ENCODE data around the gene RBM45. TPM values are rescaled to one million over a fixed set of nuclear protein-coding genes. Genes with fewer than 3 reads are reported as not detected.
"Not testable (repeated sequence)": the region's sequence is repeated elsewhere in the genome, so short reads cannot be mapped to it uniquely, and the experiment has no call there.

RBM45 gene
- total RNA-seq (2014; rRNA removed) = 20.3 and 22.0 TPM in 2 replicates
- polyA plus RNA-seq (2012) = 9.0 TPM

GRCh38 chr2:178112202-178113152 is at the start of gene RBM45:
RBM45 (plus strand) TSS chr2:178112437; CDS start chr2:178112547, 110 bp downstream.
- DNase-seq (ENCODE audit: low read depth) = peak; percentile 91

DNA sequence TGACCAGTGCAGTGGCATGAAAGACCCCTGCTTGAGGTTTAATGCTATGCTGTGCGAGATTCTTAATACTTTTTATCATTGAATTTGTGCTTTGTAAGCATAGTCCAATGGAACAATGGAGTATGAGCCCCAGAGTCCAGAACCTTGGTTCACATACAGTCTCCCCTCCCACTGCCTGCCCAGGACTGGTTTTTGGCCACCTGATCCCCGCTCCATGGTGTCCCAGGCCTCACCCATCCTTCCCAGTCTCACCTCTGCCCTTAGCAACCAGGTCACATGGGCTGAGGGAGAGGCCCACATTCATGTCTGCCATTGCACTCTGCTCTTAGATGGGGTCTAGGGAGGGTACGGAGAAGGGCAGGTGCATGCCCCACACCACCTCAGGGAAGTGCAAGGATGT is 45.9 kb upstream of the RBM45 start:
- DNase-seq (ENCODE audit: low read depth) = no peak

GRCh38 chr2:178066890-178067669 is 45.2 kb upstream of the RBM45 start:
- DNase-seq (ENCODE audit: low read depth) = peak; percentile 27

DNA sequence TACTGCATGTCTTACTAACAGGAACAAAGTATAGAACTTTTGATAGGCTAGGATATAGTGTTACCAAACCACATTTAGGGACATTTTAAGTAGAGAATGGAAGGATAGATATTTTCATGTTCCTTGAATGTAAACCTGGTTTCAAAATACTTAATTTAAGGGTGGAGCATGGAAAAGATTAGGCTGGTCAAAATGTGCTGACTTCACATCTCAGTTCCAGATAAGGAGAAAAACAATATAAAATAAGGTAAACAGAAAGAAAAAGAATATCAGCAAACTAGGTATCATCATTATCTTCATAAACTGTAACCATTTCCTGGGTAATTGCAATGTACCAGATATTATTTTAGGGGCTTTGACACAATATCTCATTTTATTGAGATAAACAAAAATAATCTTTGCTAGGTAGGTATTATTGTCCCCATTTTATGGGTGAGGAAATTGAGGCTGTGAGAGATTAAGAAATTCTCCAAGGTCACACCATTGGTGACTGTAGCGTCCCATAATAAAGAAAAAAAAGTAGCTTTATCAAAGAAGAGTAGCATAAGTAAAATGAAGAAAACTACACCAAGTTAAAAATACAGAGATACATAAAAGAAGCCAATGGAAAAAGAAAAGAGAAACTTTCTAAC is 43.3 kb upstream of the RBM45 start:
- no peak for DNase-seq (ENCODE audit: low read depth)

DNA sequence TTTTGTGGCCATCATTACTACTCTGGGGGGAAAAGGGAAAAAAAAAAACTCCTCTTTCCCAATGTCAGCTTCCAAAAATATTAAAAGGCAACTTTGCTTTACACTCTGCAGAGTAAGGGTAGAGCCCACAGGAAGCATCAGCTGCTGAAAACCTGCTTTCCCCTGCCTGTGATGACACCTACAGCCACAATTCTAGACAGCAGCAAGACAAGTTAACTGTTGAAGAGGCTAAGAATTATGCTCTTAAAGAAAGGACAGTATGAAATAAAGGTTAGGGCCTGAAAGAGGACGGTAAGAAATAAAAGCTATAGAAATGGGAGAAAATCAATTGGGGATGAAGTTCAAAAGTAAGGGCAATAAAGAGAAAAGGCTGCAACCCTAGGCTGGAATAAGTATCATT is 42.7 kb upstream of the RBM45 start:
- no peak for DNase-seq (ENCODE audit: low read depth)

GRCh38 chr2:178070824-178071223 is 41.4 kb upstream of the RBM45 start:
- no peak for DNase-seq (ENCODE audit: low read depth)

DNA sequence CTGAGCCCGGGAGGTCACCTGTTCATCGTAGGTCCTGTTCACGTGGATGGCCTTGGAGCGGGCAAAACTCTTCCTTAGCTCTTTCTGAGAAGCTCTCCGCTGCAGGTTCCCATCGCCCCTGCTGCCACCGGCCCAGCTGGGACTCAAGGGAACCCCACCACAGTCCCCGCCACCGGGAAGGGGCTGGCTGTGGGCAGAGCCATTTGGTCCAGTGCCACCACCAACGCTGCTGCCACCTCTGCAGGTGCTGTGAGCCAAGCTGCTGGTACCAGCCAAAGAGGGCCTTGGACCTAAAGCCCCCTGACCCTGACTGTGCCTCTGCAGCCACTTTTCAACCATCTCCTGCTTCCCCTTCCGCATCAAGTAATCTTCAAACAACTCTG is 40.2 kb upstream of the RBM45 start:
- DNase-seq (ENCODE audit: low read depth) = no peak

DNA sequence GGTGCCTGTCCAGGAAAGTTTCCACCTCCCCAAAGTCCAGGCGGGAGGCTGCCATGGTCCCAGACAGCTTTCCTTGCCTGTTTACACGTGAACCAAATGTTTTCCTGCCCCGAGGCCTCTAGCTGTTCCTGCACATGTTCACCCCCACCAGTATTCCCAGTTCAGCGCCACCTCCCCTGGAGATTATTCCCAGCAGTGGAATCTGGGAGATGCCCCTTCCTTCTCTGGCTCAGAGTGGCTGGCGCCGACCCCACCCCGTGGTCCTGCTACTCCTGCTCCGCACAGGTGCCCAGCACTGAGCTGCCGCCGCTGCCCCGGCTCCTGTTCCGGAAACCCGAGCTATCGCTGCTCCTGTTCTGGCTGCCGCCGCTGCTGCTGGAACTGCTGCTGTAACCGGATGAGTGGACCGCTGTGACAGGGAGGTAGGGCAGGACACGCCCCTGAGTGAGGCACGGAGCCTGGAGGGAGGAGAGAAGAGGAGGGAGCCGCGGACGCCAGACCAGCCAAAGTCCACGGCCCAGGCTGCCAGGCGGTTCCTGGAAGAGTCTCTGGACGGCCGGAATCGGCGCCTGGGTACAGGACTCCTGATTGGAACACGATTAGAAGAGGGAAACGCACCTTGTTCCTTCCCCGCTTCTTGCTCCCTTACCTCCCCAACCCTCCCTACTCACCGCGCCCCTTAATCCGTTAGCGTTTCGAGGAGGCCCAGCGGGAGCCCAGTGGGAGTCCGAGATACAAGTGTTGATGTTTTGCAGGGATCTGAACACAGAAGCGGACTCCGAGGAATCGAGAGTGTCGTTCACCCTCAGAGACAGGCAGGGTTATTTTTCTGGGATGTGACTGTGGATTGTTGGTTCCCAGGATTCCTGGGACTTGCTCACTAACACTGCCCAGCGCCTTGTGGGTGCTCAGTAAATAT is 39.6 kb upstream of the RBM45 start, which contains the start of gene PDE11A:
TSS of gene PDE11A (minus strand) at position 395 of the 919 bp plus-strand sequence. CDS start at position 55, 340 bp downstream.
- peak; percentile 71 for DNase-seq (ENCODE audit: low read depth)

GRCh38 chr2:178074123-178075005 is 37.9 kb upstream of the RBM45 start:
- DNase-seq (ENCODE audit: low read depth) = no peak

- no peak for DNase-seq (ENCODE audit: low read depth)
Measured at GRCh38 chr2:178075006-178075326, 37.3 kb upstream of the RBM45 start.

GRCh38 chr2:178076130-178076529 is 36.1 kb upstream of the RBM45 start:
- DNase-seq (ENCODE audit: low read depth) = no peak

DNA sequence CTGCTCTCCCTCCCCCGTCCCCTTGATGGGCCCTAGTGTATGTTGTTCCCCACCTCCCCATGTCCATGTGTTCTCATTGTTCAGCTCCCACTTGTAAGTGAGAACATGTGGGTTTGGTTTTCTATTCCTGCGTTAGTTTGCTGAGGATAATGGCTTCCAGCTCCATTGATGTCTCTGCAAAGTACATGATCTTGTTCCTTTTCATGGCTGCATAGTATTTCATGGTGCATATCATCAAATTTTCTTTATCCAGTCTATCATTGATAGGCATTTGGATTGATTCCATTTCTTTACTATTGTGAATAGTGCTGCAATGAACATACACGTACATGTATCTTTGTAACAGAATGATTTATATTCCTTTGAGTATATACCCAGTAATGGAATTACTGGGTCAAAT is 33.0 kb upstream of the RBM45 start:
- not testable (repeated sequence) for DNase-seq (ENCODE audit: low read depth)

- DNase-seq (ENCODE audit: low read depth) = no peak
Measured at GRCh38 chr2:178082408-178083045, 29.7 kb upstream of the RBM45 start.

- DNase-seq (ENCODE audit: low read depth) = no peak
Measured at GRCh38 chr2:178084273-178084672, 28.0 kb upstream of the RBM45 start.

DNA sequence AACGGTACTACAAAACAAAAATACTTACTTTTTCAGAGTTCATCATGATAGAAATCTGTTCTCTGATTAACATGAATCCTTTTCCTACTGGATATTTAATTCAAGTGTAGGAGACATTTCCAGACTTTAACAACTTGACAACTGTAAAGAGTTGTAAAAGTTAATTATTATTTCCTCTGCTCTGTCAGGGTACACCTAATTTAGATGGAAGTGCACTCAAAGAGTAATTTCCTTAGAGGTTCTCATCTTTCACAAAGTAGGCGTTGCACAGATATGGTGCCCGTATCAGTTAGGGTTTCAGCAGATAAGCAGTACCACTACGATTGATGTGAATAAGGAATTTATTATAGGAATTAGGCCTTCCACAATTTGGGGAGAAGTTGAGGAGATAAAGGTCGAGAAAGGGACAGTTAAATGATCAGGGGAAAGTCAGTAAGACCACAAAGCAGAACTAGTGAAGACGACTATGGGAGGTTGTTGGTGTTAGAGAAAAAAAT is 23.4 kb upstream of the RBM45 start:
- no peak for DNase-seq (ENCODE audit: low read depth)

- DNase-seq (ENCODE audit: low read depth) = no peak
Measured at GRCh38 chr2:178093471-178093870, 18.8 kb upstream of the RBM45 start.

DNA sequence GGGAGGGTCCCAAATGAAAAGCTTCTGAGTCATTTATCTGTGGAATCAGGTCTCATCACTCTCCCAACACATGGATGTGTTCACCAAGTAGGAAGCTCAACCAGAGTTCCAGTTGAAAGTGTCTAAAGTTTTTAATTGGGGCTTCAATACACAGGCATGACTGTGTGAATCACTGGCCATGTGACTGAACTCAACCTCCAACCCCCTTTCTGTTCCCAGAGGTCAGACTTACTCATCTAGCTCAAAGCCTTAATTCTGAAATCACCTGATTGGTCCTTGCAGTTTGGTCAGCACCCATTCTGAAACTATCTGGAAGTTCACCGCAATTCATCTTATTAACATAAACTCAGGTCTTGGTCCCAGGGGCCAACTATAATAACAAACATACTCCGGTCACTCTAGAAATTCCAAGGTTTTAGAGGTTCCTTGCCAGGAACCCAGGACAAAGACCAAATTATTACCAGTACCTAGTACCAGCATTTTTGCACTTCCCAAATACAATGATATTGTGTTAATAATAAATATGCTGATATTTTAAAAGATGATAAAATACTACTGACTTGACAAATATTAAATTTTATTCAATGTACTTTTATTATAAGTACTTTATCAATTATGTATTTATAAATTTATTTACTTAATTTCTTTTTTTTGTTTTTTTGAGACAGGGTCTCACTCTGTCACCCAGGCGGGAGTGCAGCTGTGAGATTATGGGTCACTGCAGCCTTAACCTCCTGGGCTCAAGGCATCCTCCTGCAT is 10.7 kb upstream of the RBM45 start:
- peak; percentile 58 for DNase-seq (ENCODE audit: low read depth)

GRCh38 chr2:178105566-178105965 is 6.7 kb upstream of the RBM45 start:
- no peak for DNase-seq (ENCODE audit: low read depth)
